HG03342 (cell line): ENCODE results near the gene DMRT3.
"Not testable (repeated sequence)": the region's sequence is repeated elsewhere in the genome, so short reads cannot be mapped to it uniquely, and the experiment has no call there.

Source experiments
- ATAC-seq: cut with Tn5 transposase; IDR thresholded peaks from one replicate; pipeline ENCODE4 v1.9.1; 2021; ENCODE audit warnings: mild to moderate bottlenecking, moderate library complexity; ENCODE audit not compliant: unreplicated experiment

Gene DMRT3

GRCh38 chr9:998299-999110 is 22.1 kb downstream of the DMRT3 start:
- not testable (repeated sequence) for ATAC-seq

GRCh38 chr9:1001838-1002237 is 25.4 kb downstream of the DMRT3 start:
- ATAC-seq: no peak

GRCh38 chr9:1002678-1003077 is 26.2 kb downstream of the DMRT3 start:
- no peak for ATAC-seq

GRCh38 chr9:1005043-1005667 is 28.7 kb downstream of the DMRT3 start:
- peak; percentile 48 for ATAC-seq

- ATAC-seq: no peak
Measured at GRCh38 chr9:1007312-1007711, 30.9 kb downstream of the DMRT3 start.

- ATAC-seq: no peak
Measured at GRCh38 chr9:1008216-1008615, 31.8 kb downstream of the DMRT3 start.

GRCh38 chr9:1009101-1009707 is 32.7 kb downstream of the DMRT3 start:
- ATAC-seq: peak; percentile 95

- ATAC-seq: no peak
Measured at GRCh38 chr9:1013021-1013420, 36.6 kb downstream of the DMRT3 start.

GRCh38 chr9:1014225-1014624 is 37.8 kb downstream of the DMRT3 start:
- no peak for ATAC-seq

GRCh38 chr9:1014640-1015039 is 38.2 kb downstream of the DMRT3 start:
- ATAC-seq: no peak

- no peak for ATAC-seq
Measured at GRCh38 chr9:1018121-1018520, 41.7 kb downstream of the DMRT3 start.

- no peak for ATAC-seq
Measured at GRCh38 chr9:1024112-1024511, 47.7 kb downstream of the DMRT3 start.

- no peak for ATAC-seq
Measured at GRCh38 chr9:1025131-1025530, 48.7 kb downstream of the DMRT3 start.

GRCh38 chr9:1026219-1026618 is 49.8 kb downstream of the DMRT3 start:
- no peak for ATAC-seq

- no peak for ATAC-seq
Measured at GRCh38 chr9:1028501-1029190, 52.2 kb downstream of the DMRT3 start.

GRCh38 chr9:1031951-1032601 is 55.6 kb downstream of the DMRT3 start:
- no peak for ATAC-seq

- no peak for ATAC-seq
Measured at GRCh38 chr9:1034271-1034670, 57.8 kb downstream of the DMRT3 start.

GRCh38 chr9:1039589-1039988 is 63.1 kb downstream of the DMRT3 start:
- no peak for ATAC-seq
